OCI-M1 (cell line): ENCODE results near the gene CXCL12.

ENCODE experiments used
- DNase-seq: peaks from one replicate; lab custom pipeline; 2025; lab: John Stamatoyannopoulos, UW

Gene CXCL12

DNA sequence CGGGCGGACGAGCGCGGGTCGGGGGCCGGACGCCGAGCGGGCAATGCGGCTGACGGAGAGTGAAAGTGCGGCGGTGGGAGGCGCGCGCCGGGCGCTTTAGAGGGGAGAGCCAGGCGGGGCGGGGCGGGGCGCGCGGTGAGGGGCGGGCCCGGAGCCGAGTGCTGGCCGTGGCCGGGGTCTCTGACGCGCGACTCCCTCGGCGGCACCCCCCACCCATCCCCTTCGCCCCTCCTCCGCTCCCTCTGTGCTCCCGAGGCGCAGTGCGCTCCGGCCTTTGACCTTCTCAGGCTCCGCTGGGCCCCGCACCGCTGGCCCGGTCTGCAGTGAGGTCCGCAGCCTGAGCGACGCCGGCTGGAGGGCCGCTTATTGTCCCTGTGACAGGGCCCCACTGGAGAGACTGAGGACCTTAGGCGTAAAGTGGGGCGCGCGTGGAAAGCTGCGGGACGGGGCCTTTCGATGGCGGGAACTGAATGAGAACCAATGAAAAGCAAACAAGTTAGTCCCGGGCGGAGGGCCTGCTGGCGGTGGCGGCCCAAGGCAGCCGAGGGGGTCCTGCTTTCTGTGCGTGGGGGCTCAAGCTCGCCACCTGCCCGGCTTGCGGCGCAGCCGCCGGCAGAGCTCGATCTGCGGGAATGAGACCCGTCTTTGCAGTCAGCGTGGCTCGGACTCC, at the start of gene CXCL12:
Gene CXCL12, minus strand, starts transcription at position 72 of the 670 bp plus-strand sequence. CDS start 92 bp downstream, outside the sequence.
- no peak for DNase-seq

GRCh38 chr10:44427479-44427878, 42.6 kb upstream of the CXCL12 start:
- DNase-seq = no peak

- no peak for DNase-seq
Measured at GRCh38 chr10:44427037-44427436, 42.1 kb upstream of the CXCL12 start.

DNA sequence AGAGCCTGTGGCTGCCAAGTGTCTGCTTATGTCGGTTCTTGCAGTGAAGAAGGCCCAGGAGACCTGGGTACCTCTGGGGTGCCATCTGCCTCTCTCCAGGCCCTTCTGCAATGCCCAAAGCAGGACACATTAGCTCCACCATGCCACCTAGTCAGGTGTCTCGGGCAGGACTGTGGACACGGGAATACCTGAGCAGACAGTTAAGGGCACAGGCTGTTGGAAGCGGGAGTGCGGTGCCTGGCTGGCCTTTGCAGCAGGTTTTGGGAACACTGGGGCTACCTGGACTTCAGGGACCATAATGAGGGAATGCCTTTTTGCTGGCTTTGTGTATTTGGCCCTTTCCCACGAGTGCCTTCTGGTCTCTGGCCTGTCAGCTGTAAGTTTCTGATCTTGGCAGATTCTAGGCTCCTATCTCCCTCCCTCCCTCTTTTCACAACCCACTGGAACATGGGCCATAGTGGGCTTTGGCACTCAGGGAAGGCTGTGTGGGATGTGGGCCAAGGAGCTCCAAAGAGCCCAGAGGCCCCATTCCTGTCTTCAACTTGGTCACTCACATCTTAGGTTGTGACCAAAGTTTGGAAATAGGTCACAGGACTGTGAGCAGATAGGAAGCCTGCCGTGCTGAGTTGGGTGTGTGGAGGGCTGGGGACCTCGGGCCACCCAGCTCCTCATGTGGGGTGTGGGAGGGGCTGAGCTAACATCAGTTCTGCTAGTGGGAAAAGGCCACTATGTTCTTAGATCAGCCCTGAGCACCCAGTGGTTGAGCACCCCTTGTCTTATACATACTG, 41.5 kb upstream of the CXCL12 start:
- DNase-seq = no peak

DNA sequence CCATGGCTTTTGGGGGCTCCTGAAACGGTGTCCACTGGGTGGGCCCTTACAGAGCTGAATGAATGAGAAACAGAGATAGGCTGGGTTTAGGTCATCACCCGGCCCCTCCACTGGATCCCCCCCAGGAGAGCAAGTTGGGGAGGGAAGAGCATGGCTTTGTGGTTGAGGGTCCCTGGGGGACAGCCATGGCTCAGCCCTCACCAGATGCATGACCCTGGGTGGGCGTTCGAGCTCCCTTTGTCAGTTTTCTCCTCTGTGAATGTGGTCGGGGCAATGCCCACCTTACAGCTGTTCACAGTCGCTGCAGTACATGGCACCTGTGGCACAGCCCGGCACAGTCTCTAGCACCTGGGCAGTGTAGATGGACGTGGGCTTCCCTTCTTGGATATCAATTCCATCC, 40.6 kb upstream of the CXCL12 start:
- no peak for DNase-seq

- no peak for DNase-seq
Measured at GRCh38 chr10:44424957-44425356, 40.1 kb upstream of the CXCL12 start.

DNA sequence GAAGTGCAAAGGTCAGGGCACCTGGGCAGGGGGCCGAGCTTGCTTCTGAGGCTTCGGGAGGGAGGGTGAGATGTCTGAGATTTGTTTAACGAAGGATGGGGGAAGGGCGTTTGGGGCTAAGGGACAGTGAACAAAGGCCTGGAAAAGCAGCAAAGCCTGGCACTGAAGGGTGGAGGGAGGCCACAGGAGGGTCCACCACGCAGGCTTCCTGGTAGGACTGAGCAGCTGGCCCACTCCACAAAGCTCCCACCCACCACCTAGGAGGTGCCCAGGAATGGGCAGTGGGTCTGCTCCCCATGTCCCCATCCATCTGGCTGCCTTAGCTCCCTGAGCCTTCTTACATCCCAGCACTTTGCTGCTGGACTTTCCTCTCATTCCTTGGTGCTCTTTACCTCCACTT, 39.4 kb upstream of the CXCL12 start:
- DNase-seq = no peak

- no peak for DNase-seq
Measured at GRCh38 chr10:44422570-44423101, 37.7 kb upstream of the CXCL12 start.

DNA sequence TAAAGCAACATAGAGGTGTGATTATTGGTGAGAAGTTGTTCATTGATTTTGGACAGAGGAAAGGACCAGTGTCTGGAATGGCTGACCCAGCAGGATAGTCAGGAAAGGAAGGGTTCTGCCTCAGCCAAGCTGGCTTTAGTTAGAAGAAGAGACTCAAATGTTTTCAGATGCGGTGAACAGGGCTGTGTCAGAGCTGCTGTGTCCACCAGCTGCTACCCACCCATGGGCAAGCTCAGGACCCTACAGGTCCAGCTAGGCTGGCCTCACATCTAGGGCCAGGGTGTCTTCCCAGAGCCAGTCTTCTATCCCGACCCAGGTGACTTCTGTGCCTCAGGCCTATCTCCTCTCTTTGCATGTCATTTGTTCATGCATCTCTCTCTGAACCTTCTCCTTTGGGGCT, 37.3 kb upstream of the CXCL12 start:
- DNase-seq = no peak

DNA sequence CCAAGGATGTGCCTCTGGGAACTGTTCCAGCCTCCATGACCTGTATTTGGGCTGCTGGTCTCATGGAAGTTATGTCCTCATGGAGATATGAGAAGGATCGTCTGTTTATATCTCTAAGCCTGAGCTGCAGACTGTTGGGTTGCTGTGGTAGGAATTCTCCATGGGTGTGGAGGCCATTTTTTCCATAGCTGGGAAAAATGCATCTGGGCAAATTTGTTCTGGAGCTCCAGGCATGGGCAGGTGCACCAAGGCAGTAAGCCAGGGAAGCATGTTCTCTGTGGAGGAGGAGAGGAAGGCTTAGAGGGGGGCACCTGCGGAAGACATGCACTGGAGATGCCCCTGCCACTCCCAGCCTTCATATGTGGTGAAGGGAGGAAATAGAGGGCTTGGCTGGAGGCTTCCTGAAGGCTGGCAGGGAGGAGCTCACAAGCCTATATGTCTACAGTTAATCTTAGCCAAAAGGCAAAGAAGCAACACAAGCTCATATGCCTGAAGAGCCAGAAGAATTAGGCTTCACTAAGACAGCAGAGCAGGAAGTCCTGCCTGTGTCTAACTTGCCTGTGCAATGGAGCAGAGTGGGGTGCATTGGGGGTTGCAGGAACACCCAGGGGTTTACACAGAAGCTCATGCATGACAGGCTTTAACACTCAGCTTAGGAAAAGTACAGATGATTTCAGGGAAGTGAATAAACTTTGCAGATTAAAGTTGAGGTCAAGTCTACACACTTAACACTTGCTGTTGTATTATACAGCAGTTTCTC, 35.1 kb upstream of the CXCL12 start:
- no peak for DNase-seq

- DNase-seq = no peak
Measured at GRCh38 chr10:44418637-44419036, 33.7 kb upstream of the CXCL12 start.

GRCh38 chr10:44417761-44418160, 32.9 kb upstream of the CXCL12 start:
- no peak for DNase-seq

- DNase-seq = no peak
Measured at GRCh38 chr10:44416936-44417335, 32.0 kb upstream of the CXCL12 start.

- no peak for DNase-seq
Measured at GRCh38 chr10:44416021-44416771, 31.3 kb upstream of the CXCL12 start.

DNA sequence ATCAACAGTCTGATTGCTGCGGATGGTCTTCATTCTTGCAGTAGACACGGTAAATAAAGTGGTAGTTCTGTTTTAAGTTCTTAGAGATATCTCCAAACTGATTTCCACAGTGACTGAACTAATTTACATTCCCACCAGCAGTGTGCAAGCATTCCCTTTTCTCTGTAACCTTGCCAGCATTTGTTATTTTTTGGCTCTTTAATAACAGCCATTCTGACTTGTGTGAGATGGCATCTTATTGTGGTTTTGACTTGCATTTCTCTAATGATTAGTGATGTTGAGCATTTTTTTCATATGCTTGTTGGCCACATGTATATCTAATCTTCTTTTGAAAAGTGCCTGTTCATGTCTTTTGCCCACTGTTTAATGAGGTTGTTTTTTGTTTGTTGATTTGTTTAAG, 30.2 kb upstream of the CXCL12 start:
- DNase-seq = no peak

DNA sequence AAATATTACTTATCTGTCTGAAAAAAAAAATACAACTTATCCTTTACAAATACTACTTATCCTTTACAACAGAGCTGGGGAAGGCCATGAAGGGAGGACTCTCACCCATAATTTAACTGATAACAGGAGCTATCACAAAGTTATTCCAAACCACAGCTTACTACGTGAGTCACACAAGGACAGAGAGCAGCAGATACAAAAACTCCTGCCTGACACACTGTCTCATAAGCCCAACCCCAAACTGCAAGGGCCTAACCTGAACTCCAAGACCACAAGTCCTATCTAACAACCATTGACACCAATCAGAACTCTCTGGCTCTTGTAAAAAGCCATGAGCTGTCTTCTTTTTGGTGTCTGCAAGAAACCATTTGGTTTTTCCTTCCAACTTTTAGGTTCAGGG, 28.5 kb upstream of the CXCL12 start:
- peak; percentile 43 for DNase-seq

GRCh38 chr10:44411251-44411650, 26.4 kb upstream of the CXCL12 start:
- no peak for DNase-seq

- DNase-seq = no peak
Measured at GRCh38 chr10:44404741-44405437, 20.0 kb upstream of the CXCL12 start.

- no peak for DNase-seq
Measured at GRCh38 chr10:44402465-44403195, 17.7 kb upstream of the CXCL12 start.

GRCh38 chr10:44400541-44400940, 15.6 kb upstream of the CXCL12 start:
- no peak for DNase-seq
